ENCODE data around the gene ZNF503.
A peak's percentile ranks its signal among the peaks of the same experiment; 100 is the strongest.

ZNF503 gene

GRCh38 chr10:75431180-75432111 is 29.9 kb upstream of the ZNF503 start, which contains the start of gene LRMDA:
TSS of gene LRMDA (plus strand) at chr10:75431624.
- no peak for DNase-seq

DNA sequence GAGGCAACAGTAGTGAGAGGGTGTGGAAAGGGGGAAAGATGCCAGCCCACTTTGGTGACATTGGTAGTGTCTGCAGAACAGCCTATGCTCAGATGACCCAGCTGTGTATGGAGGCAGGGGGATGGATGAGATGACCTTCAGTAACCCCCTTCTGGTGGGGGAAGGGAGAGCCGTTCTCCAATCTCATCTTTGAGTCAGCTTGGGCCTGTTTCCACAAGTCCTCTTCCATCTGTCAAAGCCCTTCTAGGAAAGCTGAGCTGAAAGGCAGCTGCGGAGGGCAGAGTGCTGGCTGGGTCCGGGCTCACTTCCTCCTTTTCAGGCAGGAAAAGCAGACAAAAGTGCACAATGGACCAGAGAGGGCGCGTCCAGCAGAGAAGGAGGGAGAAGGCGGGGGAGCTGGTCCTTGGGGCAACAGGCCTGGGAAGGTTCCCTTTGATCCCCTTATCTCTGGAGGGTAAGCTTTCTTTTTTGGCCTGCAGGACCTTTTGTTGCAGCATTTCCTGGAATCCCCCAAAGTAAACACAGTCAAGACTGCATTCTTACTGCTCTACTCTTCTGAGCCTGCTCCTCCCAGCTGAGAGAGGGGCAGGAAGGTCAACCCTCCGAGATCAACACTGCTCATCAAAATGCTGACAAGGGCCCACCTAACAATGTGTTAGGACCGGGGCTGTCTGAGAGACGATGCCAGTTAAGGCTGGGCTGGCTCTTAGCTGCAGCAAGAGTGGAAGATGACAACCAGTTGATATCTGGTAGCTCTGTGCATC is 28.6 kb upstream of the ZNF503 start:
- DNase-seq, result no peak

DNA sequence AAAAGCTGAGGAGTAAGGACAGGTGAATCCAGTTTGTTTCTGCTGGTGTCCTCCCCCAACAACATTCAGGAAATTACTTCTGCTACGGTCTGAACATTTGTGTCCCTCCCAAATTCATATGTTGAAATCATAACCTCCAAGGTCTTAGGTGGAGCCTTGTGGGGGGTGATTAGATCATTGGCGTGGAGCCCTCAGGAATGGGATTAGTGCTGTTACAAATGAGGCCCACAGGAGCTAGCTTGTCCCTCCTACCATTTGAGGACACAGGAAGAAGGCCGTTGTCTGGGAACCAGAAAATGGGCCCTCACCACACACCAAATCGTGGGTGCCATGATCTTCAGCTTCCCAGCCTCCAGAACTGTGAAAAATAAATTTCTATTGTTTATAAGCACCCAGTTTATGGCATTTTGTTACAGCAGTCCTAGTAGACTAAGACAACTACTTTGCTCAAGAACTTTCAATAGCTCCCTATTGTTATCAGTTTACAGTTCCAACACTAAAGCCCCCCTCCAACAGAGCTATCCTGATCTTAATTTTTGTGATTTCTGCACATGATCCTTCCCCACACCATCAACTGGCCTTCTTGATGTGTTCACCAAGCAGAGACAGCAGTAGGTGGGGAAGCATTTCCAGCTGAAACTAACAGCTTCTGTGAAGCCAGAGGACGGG is 27.7 kb upstream of the ZNF503 start:
- no peak for DNase-seq

DNA sequence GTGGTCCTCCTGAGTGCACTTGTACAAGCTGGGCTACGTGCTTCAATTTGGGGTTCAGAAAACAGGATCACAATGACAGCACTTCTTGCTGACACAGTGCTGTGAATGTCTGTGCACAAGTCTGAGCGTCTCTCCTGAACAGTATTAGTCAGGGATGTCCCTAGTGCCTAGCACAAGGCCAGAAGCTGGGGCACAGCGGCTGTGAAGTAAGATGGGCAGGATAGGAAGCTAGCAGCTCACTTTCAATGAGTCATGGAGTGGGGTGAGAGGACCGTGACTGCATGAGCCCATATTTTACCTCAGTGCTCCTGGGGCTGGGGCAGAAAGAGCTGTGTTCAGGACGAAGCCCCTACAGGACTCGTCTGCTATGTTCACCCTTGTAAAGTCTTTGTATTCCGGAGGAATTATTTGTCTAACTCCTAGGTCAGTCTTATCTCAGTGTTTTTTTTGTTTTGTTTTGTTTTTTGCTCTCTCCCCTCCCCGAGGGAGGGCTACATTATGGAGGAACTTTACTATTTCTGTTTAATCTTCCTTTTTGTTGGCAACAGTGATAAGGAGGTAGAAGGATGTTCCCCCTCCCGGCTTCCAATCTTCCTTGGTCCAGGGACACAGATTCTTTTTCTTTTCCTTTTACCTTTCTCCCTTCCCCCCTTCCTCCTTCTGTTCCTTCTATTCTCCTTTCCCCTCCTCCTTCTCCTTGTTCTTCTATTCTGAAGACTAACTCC is 27.0 kb upstream of the ZNF503 start:
- no peak for DNase-seq

GRCh38 chr10:75427951-75428350 is 26.4 kb upstream of the ZNF503 start:
- no peak for DNase-seq

DNA sequence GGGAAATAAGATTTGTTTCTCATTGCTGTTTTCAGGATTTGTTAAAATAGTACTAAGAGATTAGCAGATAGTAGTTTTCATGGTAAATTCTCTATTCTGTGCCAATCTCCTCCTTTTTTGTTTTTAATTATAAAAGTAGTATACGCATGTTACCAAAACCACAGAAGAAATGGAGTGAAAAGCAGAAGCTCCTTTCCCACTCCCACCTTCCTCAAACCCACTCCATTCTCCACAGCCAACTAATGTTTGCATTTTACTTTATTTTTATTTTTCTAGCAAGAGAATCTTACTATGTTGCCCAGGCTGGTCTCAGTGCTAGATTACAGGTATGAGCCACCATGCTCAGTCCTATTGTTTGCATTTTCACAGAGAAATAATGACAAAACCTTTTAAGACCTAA is 25.3 kb upstream of the ZNF503 start:
- DNase-seq, result no peak

GRCh38 chr10:75425291-75426079 is 23.9 kb upstream of the ZNF503 start:
- DNase-seq, result no peak

DNA sequence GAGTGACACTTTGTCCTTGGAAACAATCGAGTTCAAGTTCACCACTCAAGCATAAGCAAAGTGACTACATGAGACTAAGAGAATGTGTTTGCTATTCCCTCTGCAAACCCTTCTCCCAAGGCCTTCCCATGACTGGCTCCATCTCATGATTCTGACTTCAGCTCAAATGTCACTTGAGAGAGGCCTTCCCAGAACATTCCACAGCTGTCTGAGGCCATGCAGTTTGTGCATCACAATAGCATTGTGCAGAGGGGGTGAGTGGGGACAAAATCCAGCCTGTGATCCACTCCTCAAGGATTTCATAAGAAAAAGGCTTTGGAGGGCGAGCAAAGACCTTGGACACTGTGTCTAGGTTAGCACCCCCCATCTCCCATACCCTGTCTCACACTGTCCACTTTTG is 23.0 kb upstream of the ZNF503 start:
- no peak for DNase-seq

GRCh38 chr10:75422913-75423312 is 21.3 kb upstream of the ZNF503 start:
- DNase-seq, result no peak

GRCh38 chr10:75418712-75419111 is 17.1 kb upstream of the ZNF503 start:
- no peak for DNase-seq

DNA sequence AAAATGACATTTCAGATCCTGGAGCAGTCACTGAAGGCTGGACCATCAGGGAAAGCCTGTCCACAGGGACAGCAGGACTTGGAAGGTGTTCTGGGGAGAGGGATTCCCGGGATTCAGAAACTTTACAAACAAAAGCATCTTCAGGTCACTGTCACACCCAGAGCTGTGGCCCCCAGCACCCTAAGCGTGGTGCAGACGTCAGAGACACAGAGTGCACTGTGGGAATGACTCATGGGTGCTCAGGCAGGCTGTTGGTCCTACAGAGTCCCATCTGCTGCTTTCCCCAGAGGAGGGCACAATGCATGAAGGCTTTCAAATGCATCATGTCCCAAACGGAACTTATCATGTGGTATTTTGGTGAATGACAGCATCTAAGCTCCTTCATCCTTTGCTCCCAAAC is 16.7 kb upstream of the ZNF503 start:
- no peak for DNase-seq

DNA sequence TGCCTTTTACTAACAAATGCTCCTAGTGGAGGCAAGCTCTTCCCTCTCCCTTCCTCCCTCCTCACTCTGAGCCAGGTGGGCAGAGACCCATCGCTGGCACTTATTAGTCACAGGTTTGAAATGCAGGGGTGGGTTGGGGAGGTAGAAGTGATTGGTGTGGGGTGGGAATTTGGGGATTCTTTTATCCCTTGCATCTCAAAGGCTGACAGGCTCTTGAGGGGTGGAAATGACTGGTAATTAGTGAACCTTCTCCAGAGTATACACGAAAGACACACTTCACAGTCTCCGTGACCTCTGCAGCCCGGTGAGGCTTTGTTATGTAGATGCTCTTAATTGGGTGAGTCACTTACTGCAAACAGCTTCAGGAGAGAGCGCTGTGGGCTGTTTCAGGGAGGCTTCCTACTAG is 16.0 kb upstream of the ZNF503 start:
- DNase-seq, result peak; percentile 52

DNA sequence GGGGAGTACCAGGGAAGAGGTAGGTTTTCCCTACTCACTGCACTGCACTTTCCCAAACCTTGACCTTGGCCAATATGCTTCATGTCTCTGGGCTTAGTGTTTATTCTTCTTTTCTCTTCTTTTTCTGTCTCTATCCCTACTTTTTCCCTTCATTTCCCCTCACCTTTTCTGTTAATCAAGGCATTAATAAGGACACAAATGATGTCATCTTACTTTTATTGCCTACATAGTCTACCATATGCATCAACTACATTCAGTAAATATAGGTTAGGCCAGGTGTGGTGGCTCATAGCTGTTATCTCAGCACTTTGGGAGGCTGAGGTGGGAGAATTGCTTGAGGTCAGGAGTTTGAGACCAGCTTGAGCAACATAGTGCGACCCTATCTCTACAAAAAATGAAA is 13.0 kb upstream of the ZNF503 start:
- no peak for DNase-seq

GRCh38 chr10:75410132-75411005 is 8.8 kb upstream of the ZNF503 start:
- DNase-seq, result no peak

- peak; percentile 52 for DNase-seq
These were observed 7.6 kb upstream of the ZNF503 start for GRCh38 chr10:75408911-75409885.

- no peak for DNase-seq
These were observed 6.9 kb upstream of the ZNF503 start for GRCh38 chr10:75408509-75408875.

- no peak for DNase-seq
These were observed 6.3 kb upstream of the ZNF503 start for GRCh38 chr10:75407713-75408508.

DNA sequence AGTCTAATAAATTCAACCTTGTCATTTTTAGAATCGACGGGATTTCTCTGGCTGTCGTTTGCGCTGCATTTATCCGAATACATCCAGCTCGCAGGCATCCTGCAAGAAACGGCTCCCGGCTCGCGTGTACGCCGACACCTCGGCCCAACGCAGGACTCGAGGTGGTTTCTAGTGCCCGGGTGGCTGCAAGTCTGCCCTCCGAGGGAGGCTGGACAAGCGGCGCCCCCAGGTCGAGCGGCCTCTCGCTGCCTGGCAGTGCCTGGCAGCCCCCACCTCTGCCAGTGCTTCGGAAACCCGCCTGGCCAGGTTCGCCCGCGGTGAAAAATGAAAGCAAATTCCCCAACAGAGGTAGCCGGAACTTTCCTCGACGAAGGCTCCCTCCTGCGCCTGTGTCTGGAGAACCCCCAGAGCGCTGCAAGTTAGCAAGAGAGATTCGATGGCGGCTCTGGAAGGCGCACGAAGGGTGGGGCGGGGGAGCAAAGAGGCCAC is 5.7 kb upstream of the ZNF503 start:
- DNase-seq, result no peak
